Measurements from ENCODE around the gene SLC25A23.

The SLC25A23 gene

DNA sequence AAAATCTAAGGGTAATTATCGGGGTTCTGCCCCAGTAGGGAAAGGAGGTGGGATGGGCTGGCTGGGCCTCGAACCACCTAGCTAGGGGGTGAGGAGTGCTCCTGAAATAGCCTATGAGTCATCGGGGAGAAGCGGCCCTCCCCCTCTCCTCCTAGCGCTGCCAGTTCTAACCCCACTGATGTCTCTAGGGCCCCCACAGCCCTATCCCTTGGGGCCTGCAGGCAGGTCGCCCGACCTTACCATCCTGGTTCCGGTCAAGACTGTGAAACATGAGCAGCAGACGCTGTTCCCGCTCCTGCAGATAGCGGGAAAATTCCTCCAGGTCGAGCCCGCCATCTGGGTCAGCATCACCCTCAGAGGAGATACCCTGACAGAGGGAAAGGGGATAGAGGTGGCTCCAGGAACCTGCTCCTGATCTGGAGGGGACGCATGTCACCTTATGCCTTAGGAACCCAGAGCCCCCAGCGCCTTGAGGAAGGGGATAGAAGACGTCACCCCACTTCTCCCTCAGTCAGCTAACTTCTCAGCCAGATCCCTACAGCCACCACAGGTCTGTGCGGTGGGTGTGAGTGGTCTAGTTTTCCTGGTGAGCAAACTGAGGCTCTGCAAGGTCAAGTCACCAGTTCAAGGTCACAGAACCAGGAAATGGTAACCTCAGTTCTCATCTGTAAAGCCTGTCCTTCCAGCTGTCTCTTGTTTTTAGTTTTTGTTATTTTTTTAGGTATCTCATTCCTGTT is 1.5 kb downstream of the SLC25A23 start:
- peaks cover 8% of the 10 kb centered on the region for H3K4me1 ChIP-seq
- no peak overlapping the region for H2AFZ ChIP-seq
- peak overlapping the region; percentile 11 for H3K27ac ChIP-seq
- no peaks in the 10 kb centered on the region for H3K36me3 ChIP-seq (ENCODE audit: control insufficient read depth, insufficient read depth, low read length)
- H3K9me3 ChIP-seq (ENCODE audit: control insufficient read depth, low read length): no peaks in the 10 kb centered on the region
- H3K79me2 ChIP-seq: no peaks in the 10 kb centered on the region
- H3K4me2 ChIP-seq (ENCODE audit: low read length): peak overlapping the region; percentile 93
- H3K27me3 ChIP-seq (ENCODE audit: control insufficient read depth, insufficient read depth, low read length): no peaks in the 10 kb centered on the region
- TF ChIP-seq CTCF (IDR thresholded peaks at IDR 0.05): no peak
- H3K4me3 ChIP-seq (ENCODE audit: low read depth, low read length): peak overlapping the region; percentile 72
- no peak overlapping the region for H3K9ac ChIP-seq

DNA sequence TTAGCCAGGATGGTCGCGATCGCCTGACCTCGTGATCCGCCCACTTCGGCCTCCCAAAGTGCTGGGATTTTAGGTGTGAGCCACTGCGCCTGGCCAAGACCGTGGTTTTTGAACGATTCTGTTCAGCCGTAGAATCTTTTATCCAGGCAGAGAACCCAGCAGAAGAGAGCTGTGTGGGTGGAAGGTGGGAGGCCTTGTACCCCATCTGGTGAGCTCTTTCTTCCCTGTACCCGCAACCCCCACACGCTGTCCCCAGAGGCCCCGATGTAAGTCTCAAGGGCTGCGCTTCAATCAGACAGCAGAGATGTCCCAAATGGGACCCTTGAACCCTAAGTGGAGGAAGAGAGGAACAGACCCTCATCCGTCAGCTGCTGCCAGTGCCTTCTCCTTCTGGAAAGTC is 3.7 kb downstream of the SLC25A23 start:
- Histone ChIP-seq H3K4me3 (ENCODE audit: low read depth, low read length) (no peak overlapping the region), H3K9ac (no peak overlapping the region), H3K9me3 (ENCODE audit: control insufficient read depth, low read length) (no peaks in the 10 kb centered on the region), H3K36me3 (ENCODE audit: control insufficient read depth, insufficient read depth, low read length) (no peaks in the 10 kb centered on the region), H3K27ac (no peak overlapping the region), H3K27me3 (ENCODE audit: control insufficient read depth, insufficient read depth, low read length) (no peaks in the 10 kb centered on the region), H3K4me2 (ENCODE audit: low read length) (no peak overlapping the region), H3K79me2 (no peaks in the 10 kb centered on the region), H3K4me1 (peaks cover 8% of the 10 kb centered on the region), H2AFZ (no peak overlapping the region)
- no peak for TF ChIP-seq CTCF (IDR thresholded peaks at IDR 0.05)

DNA sequence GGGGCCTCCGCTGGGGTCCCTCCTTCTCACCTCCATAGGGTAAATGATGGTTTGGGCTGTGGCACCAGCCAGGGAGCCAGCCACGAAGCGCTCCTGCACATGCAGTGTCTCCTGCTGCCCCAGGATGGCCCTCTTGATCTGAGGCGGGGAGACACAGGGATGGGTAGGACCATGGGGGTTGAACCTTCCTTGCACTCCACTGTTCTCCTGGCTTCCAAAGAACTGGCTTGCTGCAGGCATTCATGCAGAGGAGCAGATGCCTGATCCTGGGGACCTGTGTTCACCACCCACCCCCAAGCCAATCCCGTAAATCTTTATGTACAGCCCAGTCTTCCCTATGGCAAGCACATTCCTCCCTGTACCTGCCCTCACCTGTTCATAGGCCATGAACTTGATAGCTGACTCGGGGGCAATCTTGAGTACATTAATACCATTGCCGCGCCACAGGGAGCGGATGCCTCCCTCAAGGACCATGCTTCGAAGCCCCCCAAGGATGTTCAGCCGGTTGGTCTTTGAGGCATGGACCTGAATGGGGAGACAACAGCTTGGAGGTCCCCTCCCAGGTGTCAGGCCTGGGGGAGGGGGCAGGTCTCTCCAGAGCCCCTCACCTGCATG is 5.5 kb downstream of the SLC25A23 start:
- H3K4me1 ChIP-seq: peaks cover 7% of the 10 kb centered on the region
- H3K4me2 ChIP-seq (ENCODE audit: low read length): no peak overlapping the region
- no peaks in the 10 kb centered on the region for H3K36me3 ChIP-seq (ENCODE audit: control insufficient read depth, insufficient read depth, low read length)
- no peak for TF ChIP-seq CTCF (IDR thresholded peaks at IDR 0.05)
- H3K27me3 ChIP-seq (ENCODE audit: control insufficient read depth, insufficient read depth, low read length): no peaks in the 10 kb centered on the region
- no peak overlapping the region for H3K9ac ChIP-seq
- no peaks in the 10 kb centered on the region for H3K79me2 ChIP-seq
- no peak overlapping the region for H2AFZ ChIP-seq
- no peak overlapping the region for H3K4me3 ChIP-seq (ENCODE audit: low read depth, low read length)
- no peak overlapping the region for H3K27ac ChIP-seq
- no peaks in the 10 kb centered on the region for H3K9me3 ChIP-seq (ENCODE audit: control insufficient read depth, low read length)

- Histone ChIP-seq H3K79me2 (no peaks in the 10 kb centered on the region), H3K4me3 (ENCODE audit: low read depth, low read length) (no peak overlapping the region), H2AFZ (no peak overlapping the region), H3K4me1 (no peaks in the 10 kb centered on the region), H3K9me3 (ENCODE audit: control insufficient read depth, low read length) (no peaks in the 10 kb centered on the region), H3K36me3 (ENCODE audit: control insufficient read depth, insufficient read depth, low read length) (no peaks in the 10 kb centered on the region), H3K27me3 (ENCODE audit: control insufficient read depth, insufficient read depth, low read length) (no peaks in the 10 kb centered on the region), H3K9ac (no peak overlapping the region), H3K4me2 (ENCODE audit: low read length) (no peak overlapping the region), H3K27ac (no peak overlapping the region)
- TF ChIP-seq CTCF (IDR thresholded peaks at IDR 0.05): no peak
These were observed 6.7 kb downstream of the SLC25A23 start for GRCh38 chr19:6452899-6453298.

GRCh38 chr19:6452223-6452614 is 7.4 kb downstream of the SLC25A23 start:
- Histone ChIP-seq H3K27ac (no peak overlapping the region), H3K27me3 (ENCODE audit: control insufficient read depth, insufficient read depth, low read length) (no peaks in the 10 kb centered on the region), H3K9me3 (ENCODE audit: control insufficient read depth, low read length) (no peaks in the 10 kb centered on the region), H3K9ac (no peak overlapping the region), H3K36me3 (ENCODE audit: control insufficient read depth, insufficient read depth, low read length) (no peaks in the 10 kb centered on the region), H2AFZ (no peak overlapping the region), H3K79me2 (no peaks in the 10 kb centered on the region), H3K4me1 (no peaks in the 10 kb centered on the region), H3K4me2 (ENCODE audit: low read length) (no peak overlapping the region), H3K4me3 (ENCODE audit: low read depth, low read length) (no peak overlapping the region)
- TF ChIP-seq CTCF (IDR thresholded peaks at IDR 0.05): no peak

All from parathyroid adenoma (tissue), 2 donors.